Esophagus muscularis mucosa (tissue), 4 donors: Measurements from ENCODE around the gene CROCC2. TPM values are rescaled to one million over a fixed set of nuclear protein-coding genes. Genes with fewer than 3 reads are reported as not detected.
A peak's percentile ranks its signal among the peaks of the same experiment; 100 is the strongest.

Source experiments
- DNase-seq: peaks from one replicate; pipeline ENCODE4 v3.0.0-alpha.2; 2017; ENCODE audit errors: extremely low spot score
- H3K27ac ChIP-seq, 4 donors: fragments of 200-600 bp; sonication (generic); replicated peaks in 1 of 4; 1 replicate in 3 of 4; 2 replicates in 1 of 4; pipeline ENCODE4 v1.5.1; 2016 to 2019; ENCODE audit warnings: mild to moderate bottlenecking in 1 of 4
- H3K27me3 ChIP-seq, 4 donors: fragments of 200-600 bp; sonication (generic); one replicate each; pipeline versions ENCODE4 v1.5.1 to v1.6.0; 2016 to 2019
- H3K36me3 ChIP-seq, 4 donors: fragments of 200-600 bp; sonication (generic); one replicate each; pipeline ENCODE4 v1.5.1; 2016 to 2019
- H3K4me1 ChIP-seq, 4 donors: fragments of 200-600 bp; sonication (generic); one replicate each; pipeline ENCODE4 v1.5.1; 2016 to 2019
- H3K4me3 ChIP-seq, 4 donors: fragments of 200-600 bp; sonication (generic); 1 replicate in 2 of 4; 2 replicates in 2 of 4; pipeline ENCODE4 v1.5.1; 2016 to 2019; ENCODE audit warnings: mild to moderate bottlenecking in 4 of 4, moderate library complexity in 1 of 4
- H3K9me3 ChIP-seq, 4 donors: fragments of 200-600 bp; sonication (generic); 1 replicate in 3 of 4; 2 replicates in 1 of 4; pipeline ENCODE4 v1.5.1; 2016 to 2019
- CTCF ChIP-seq, 3 experiments: fragments of 200-600 bp in 2 of 3; fragments of 450-650 bp in 1 of 3; sonication (generic) in 2 of 3; IDR thresholded peaks; one replicate each; pipeline ENCODE4 v1.5.1; 2017 to 2019; ENCODE audit warnings: antibody characterized with exemption in 3 of 3, mild to moderate bottlenecking in 2 of 3, moderate library complexity in 1 of 3
- EP300 ChIP-seq: sonication (generic); formaldehyde crosslinking; IDR thresholded peaks from one replicate; pipeline ENCODE4 v1.6.1; 2017; ENCODE audit warnings: antibody characterized with exemption
- POLR2A ChIP-seq: fragments of 450-650 bp; IDR thresholded peaks from one replicate; pipeline ENCODE4 v1.6.1; 2017; ENCODE audit warnings: antibody characterized with exemption, moderate library complexity, mild to moderate bottlenecking, low read depth
- POLR2AphosphoS5 ChIP-seq, 2 donors: sonication (generic); formaldehyde crosslinking; IDR thresholded peaks; one replicate each; pipeline ENCODE4 v1.6.1; 2017; ENCODE audit warnings: antibody characterized with exemption in 2 of 2
- WGBS: methylation state at CpG from one replicate; pipeline ENCODE4 v1.1.5; 2018; 5-methylcytosine and 5-hydroxymethylcytosine counted together
- intact Hi-C: fragments of 100-400 bp; cut with DNase I; formaldehyde crosslinking; loops from one replicate; pipeline ENCODE4 v1.15.1; 2023
- total RNA-seq, 4 donors: library from RNA; depleted of rRNA; stranded (reverse); fragments of >200 nt; gene quantifications; one replicate each; pipeline versions ENCODE4 v1.1.0 to v1.2.1, GENCODE V29; 2016

Gene CROCC2
- total RNA-seq, 4 donors from 2014 or later: not detected

- 77% methylated on average over 21 of the region's 24 CpGs for WGBS
- Histone ChIP-seq H3K36me3 (no peaks in the 10 kb centered on the region), H3K27me3 (peaks cover 0 to 15% (median 0%) of the 10 kb centered on the region in 4 donors), H3K9me3 (no peaks in the 10 kb centered on the region), H3K4me1 (peaks cover 40 to 69% (median 61%) of the 10 kb centered on the region in 4 donors), H3K27ac (no peak overlapping the region), H3K4me3 (no peak overlapping the region)
- DNase-seq: no peak
- TF ChIP-seq EP300 (no peak), POLR2A (no peak), CTCF (IDR thresholded peaks at IDR 0.05) (no peak), POLR2AphosphoS5 (IDR thresholded peaks at IDR 0.05) (no peak)
- intact Hi-C loops: no loop called here
Measured at GRCh38 chr2:240995041-240996021, 89.2 kb downstream of the CROCC2 start.

- peaks cover 0 to 11% (median 0%) of the 10 kb centered on the region in 4 donors for H3K27me3 ChIP-seq
- no peak overlapping the region for H3K4me3 ChIP-seq
- no peak for DNase-seq
- H3K9me3 ChIP-seq: no peaks in the 10 kb centered on the region
- H3K36me3 ChIP-seq: peaks cover 0 to 6% (median under 1%) of the 10 kb centered on the region in 4 donors
- intact Hi-C loops: no loop called here
- WGBS: 85% methylated on average over 18 of the region's 19 CpGs
- H3K27ac ChIP-seq: no peak overlapping the region
- H3K4me1 ChIP-seq: peaks cover 34 to 63% (median 57%) of the 10 kb centered on the region in 4 donors
- TF ChIP-seq POLR2A (no peak), EP300 (no peak), CTCF (IDR thresholded peaks at IDR 0.05) (no peak), POLR2AphosphoS5 (IDR thresholded peaks at IDR 0.05) (no peak)
Measured at GRCh38 chr2:240996161-240996833, 90.2 kb downstream of the CROCC2 start.

GRCh38 chr2:240996834-240997140, 90.7 kb downstream of the CROCC2 start:
- peaks cover 0 to 9% (median 3%) of the 10 kb centered on the region in 4 donors for H3K36me3 ChIP-seq
- 92% methylated on average over 6 of the region's 13 CpGs for WGBS
- no peak overlapping the region for H3K27ac ChIP-seq
- H3K4me1 ChIP-seq: peaks cover 31 to 60% (median 52%) of the 10 kb centered on the region in 4 donors
- no peak overlapping the region for H3K4me3 ChIP-seq
- no peaks in the 10 kb centered on the region for H3K9me3 ChIP-seq
- TF ChIP-seq POLR2A: no peak
- TF ChIP-seq POLR2AphosphoS5 (IDR thresholded peaks at IDR 0.05): no peak
- no peak for TF ChIP-seq CTCF (IDR thresholded peaks at IDR 0.05)
- TF ChIP-seq EP300: no peak
- DNase-seq: no peak
- intact Hi-C loops: no loop called here
- peaks cover 0 to 7% (median 0%) of the 10 kb centered on the region in 4 donors for H3K27me3 ChIP-seq

GRCh38 chr2:240997141-240997855, 91.2 kb downstream of the CROCC2 start:
- Histone ChIP-seq H3K27ac (peak overlapping the region; percentile 69 to 82 (median 74)), H3K9me3 (no peaks in the 10 kb centered on the region), H3K36me3 (peaks cover 0 to 12% (median 4%) of the 10 kb centered on the region in 4 donors), H3K4me3 (peak overlapping the region; percentile 64 to 76 (median 68)), H3K27me3 (peaks cover 0 to 6% (median 0%) of the 10 kb centered on the region in 4 donors), H3K4me1 (peaks cover 27 to 54% (median 47%) of the 10 kb centered on the region in 4 donors)
- no peak for TF ChIP-seq CTCF (IDR thresholded peaks at IDR 0.05)
- TF ChIP-seq POLR2AphosphoS5 (IDR thresholded peaks at IDR 0.05): no peak
- TF ChIP-seq EP300: no peak
- no peak for TF ChIP-seq POLR2A
- intact Hi-C loops: no loop called here
- DNase-seq: no peak
- 59% methylated on average over 12 of the region's 16 CpGs for WGBS
